Prostate gland (tissue), 2 donors: ENCODE measurements around the gene HTR1A.

Experiments
- CTCF ChIP-seq, 4 experiments: fragments of 200-600 bp in 2 of 4; fragments of 450-650 bp in 2 of 4; sonication (generic) in 2 of 4; IDR thresholded peaks; 1 replicate in 3 of 4; 2 replicates in 1 of 4; pipeline ENCODE4 v1.5.1; 2016 to 2019; ENCODE audit warnings: antibody characterized with exemption in 4 of 4, mild to moderate bottlenecking in 2 of 4, moderate library complexity in 2 of 4
- POLR2A ChIP-seq: fragments of 450-650 bp; IDR thresholded peaks from one replicate; pipeline ENCODE4 v1.6.1; 2016; ENCODE audit warnings: antibody characterized with exemption, mild to moderate bottlenecking
- POLR2AphosphoS5 ChIP-seq: sonication (generic); formaldehyde crosslinking; IDR thresholded peaks from one replicate; pipeline ENCODE4 v1.6.1; 2017; ENCODE audit warnings: antibody characterized with exemption

- TF ChIP-seq CTCF (IDR thresholded peaks at IDR 0.05) (no peak), POLR2A (no peak), POLR2AphosphoS5 (no peak)
Observed at GRCh38 chr5:63987053-63987452, 24.8 kb upstream of the HTR1A start.
